Measurements from ENCODE around the gene SEC61B. TPM values are rescaled to one million over a fixed set of nuclear protein-coding genes. Genes with fewer than 3 reads are reported as not detected.
"Not testable (repeated sequence)": the region's sequence is repeated elsewhere in the genome, so short reads cannot be mapped to it uniquely, and the experiment has no call there.

Gene SEC61B
- total RNA-seq, 2 experiments from 2014 or later: 161 to 166 TPM

GRCh38 chr9:99196484-99196883, 25.6 kb upstream of the SEC61B start:
- H3K4me3 Mint-ChIP-seq; H3K27me3 Mint-ChIP-seq; H3K36me3 Mint-ChIP-seq; DNase-seq; H3K4me1 Mint-ChIP-seq (ENCODE audit: low read depth); H3K27ac Mint-ChIP-seq; H3K9me3 Mint-ChIP-seq; intact Hi-C loops (cut with micrococcal nuclease): not testable (repeated sequence)
- POLR2A ChIA-PET: interaction anchor here (1.5 kb wide), 1 partner anchor 8 kb away, joined by 4 read pairs; no protein-coding TSS in a partner anchor
- CTCF ChIA-PET: interaction anchor here (1.5 to 2.3 kb wide), 2 partner anchors 12 to 35 kb away, joined by 3 to 13 read pairs; no protein-coding TSS in a partner anchor

- H3K9me3 Mint-ChIP-seq: no peaks in the 10 kb centered on the region
- POLR2A ChIA-PET: interaction anchor here (1.5 kb wide), 1 partner anchor 9 kb away, joined by 4 read pairs; no protein-coding TSS in a partner anchor
- H3K27ac Mint-ChIP-seq: no peak overlapping the region
- no peak for DNase-seq
- intact Hi-C loops (cut with micrococcal nuclease): no loop called here
- H3K27me3 Mint-ChIP-seq: no peaks in the 10 kb centered on the region
- no peaks in the 10 kb centered on the region for H3K36me3 Mint-ChIP-seq
- no peaks in the 10 kb centered on the region for H3K4me1 Mint-ChIP-seq (ENCODE audit: low read depth)
- CTCF ChIA-PET: interaction anchor here (1.5 to 2.3 kb wide), 2 partner anchors 12 to 34 kb away, joined by 3 to 13 read pairs; no protein-coding TSS in a partner anchor
- no peak overlapping the region for H3K4me3 Mint-ChIP-seq
Observed at GRCh38 chr9:99197124-99197630, 24.9 kb upstream of the SEC61B start.

DNA sequence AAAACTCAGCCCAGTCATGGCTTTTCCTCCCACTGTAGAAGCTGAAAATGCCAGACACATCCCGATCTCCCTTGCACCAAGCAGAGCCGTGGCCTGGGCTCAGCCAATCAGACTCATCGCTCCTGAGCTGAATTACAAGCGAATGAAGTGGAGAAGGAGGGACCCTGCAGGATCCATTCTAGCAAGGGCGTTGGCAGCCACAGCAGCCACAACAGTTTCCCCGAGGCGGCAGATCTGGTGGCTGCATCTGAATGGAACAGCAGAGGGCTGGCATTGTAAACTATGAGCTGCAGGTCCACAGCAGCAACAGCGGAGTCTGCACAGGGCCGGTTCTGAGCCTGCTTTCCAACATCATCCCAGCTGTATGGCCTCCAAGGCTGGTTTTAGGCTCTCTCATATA, 24.1 kb upstream of the SEC61B start:
- ChIA-PET CTCF (interaction anchor here (2.3 kb wide), 1 partner anchor 13 kb away, joined by 13 read pairs; no protein-coding TSS in a partner anchor), POLR2A (interaction anchor here (1.5 kb wide), 1 partner anchor 9 kb away, joined by 4 read pairs; no protein-coding TSS in a partner anchor)
- H3K4me3 Mint-ChIP-seq: no peak overlapping the region
- H3K27me3 Mint-ChIP-seq: no peaks in the 10 kb centered on the region
- H3K36me3 Mint-ChIP-seq: no peaks in the 10 kb centered on the region
- intact Hi-C loops (cut with micrococcal nuclease): no loop called here
- H3K4me1 Mint-ChIP-seq (ENCODE audit: low read depth): no peaks in the 10 kb centered on the region
- no peak overlapping the region for H3K27ac Mint-ChIP-seq
- no peaks in the 10 kb centered on the region for H3K9me3 Mint-ChIP-seq
- no peak for DNase-seq

- Mint-ChIP-seq H3K36me3 (no peaks in the 10 kb centered on the region), H3K4me1 (ENCODE audit: low read depth) (no peaks in the 10 kb centered on the region), H3K9me3 (no peaks in the 10 kb centered on the region), H3K4me3 (no peak overlapping the region), H3K27me3 (no peaks in the 10 kb centered on the region), H3K27ac (no peak overlapping the region)
- DNase-seq: no peak
- CTCF ChIA-PET: no interaction called here
- POLR2A ChIA-PET: no interaction called here
- intact Hi-C loops (cut with micrococcal nuclease): no loop called here
Observed at GRCh38 chr9:99199938-99200539, 22.0 kb upstream of the SEC61B start.

DNA sequence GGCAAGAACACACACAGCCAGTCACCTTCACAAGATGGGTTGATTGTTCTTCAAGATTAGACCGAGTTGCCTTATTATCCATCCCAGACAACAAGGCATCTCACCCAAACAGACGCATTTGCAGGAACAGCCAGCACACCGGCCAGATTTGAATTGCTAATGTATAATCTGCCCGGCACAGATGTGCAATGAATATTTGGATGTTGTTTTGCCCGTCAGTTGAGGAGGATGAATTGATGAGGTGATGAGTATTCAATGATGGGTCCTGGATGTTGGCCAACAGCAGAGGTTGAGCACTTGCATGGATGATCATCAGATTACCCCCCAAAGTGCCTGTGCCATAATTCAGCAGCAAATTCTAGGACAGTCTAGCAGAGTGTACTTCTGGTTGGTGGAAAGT, 20.5 kb upstream of the SEC61B start:
- Mint-ChIP-seq H3K27me3 (no peaks in the 10 kb centered on the region), H3K36me3 (no peaks in the 10 kb centered on the region), H3K9me3 (peaks cover 9% of the 10 kb centered on the region), H3K27ac (no peak overlapping the region), H3K4me1 (ENCODE audit: low read depth) (no peaks in the 10 kb centered on the region), H3K4me3 (no peak overlapping the region)
- no peak for DNase-seq
- CTCF ChIA-PET: interaction anchor here (0.9 to 1.2 kb wide), 2 partner anchors 30 to 63 kb away, joined by 3 read pairs; no protein-coding TSS in a partner anchor
- POLR2A ChIA-PET: no interaction called here
- intact Hi-C loops (cut with micrococcal nuclease): no loop called here

DNA sequence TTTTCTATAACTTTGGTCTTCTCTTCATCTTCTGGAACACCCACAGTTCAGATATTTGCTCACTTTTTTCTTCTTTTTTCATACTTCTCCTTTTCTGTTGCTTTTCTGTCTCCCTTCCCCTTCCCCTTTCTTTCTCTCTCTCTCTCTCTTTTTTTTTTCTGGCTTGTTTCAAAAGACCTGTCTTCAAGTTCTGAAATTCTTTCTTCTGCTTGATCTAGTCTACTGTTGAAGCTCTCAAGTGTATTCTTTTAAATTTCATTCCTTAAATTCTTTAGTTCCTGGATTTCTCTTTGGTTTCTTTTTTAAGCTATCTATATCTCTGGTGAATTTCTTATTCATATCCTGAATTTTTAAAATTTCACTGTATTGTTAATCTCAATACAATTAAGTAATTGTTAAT, 11.5 kb upstream of the SEC61B start:
- H3K9me3 Mint-ChIP-seq: peaks cover 44% of the 10 kb centered on the region
- H3K4me1 Mint-ChIP-seq (ENCODE audit: low read depth): no peaks in the 10 kb centered on the region
- no peak overlapping the region for H3K27ac Mint-ChIP-seq
- DNase-seq: no peak
- ChIA-PET POLR2A (interaction anchor here (1.0 kb wide), 1 partner anchor 11 kb away, joined by 3 read pairs; the partner anchor contains the start of genes ALG2 and SEC61B), CTCF (interaction anchor here (0.7 kb wide), 1 partner anchor 1008 kb away, joined by 4 read pairs; no protein-coding TSS in a partner anchor)
- no peak overlapping the region for H3K4me3 Mint-ChIP-seq
- peaks cover 2% of the 10 kb centered on the region for H3K27me3 Mint-ChIP-seq
- intact Hi-C loops (cut with micrococcal nuclease): no loop called here
- H3K36me3 Mint-ChIP-seq: peaks cover 11% of the 10 kb centered on the region

- Mint-ChIP-seq H3K4me3 (no peak overlapping the region), H3K27ac (no peak overlapping the region), H3K4me1 (ENCODE audit: low read depth) (peaks cover under 1% of the 10 kb centered on the region), H3K36me3 (peaks cover 14% of the 10 kb centered on the region), H3K27me3 (peaks cover 2% of the 10 kb centered on the region), H3K9me3 (peaks cover 38% of the 10 kb centered on the region)
- DNase-seq: no peak
- ChIA-PET POLR2A (interaction anchor here (1.0 kb wide), 1 partner anchor 10 kb away, joined by 3 read pairs; the partner anchor contains the start of genes ALG2 and SEC61B), CTCF (interaction anchor here (2.4 kb wide), 1 partner anchor 27 kb away, joined by 8 read pairs; no protein-coding TSS in a partner anchor)
- intact Hi-C loops (cut with micrococcal nuclease): no loop called here
Observed at GRCh38 chr9:99211746-99212145, 10.3 kb upstream of the SEC61B start.

DNA sequence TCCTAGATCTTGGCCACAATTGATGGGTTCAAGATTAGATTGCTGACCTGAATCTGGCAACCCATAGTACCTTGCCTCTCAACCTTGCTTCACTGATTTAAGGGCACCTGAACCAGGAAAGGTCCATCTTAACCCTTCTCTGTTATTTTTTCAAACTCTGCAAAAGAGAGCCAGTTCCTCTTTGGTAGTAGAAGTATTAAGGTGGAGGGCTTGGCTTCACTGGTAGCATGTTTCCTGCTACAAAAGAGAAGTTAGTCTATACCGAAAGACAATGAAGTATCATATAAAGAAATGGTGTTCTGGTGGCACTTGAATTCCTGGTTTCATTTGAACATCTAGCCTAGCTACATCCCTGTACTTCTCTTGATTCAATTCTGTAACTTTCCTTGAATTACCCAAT, 8.9 kb upstream of the SEC61B start:
- ChIA-PET CTCF (interaction anchor here (0.6 to 2.4 kb wide), 4 partner anchors 18 to 113 kb away, joined by 3 to 8 read pairs (median 4); no protein-coding TSS in a partner anchor), POLR2A (interaction anchor here (1.2 kb wide), 1 partner anchor 9 kb away, joined by 5 read pairs; the partner anchor contains the start of genes ALG2 and SEC61B)
- no peak overlapping the region for H3K4me3 Mint-ChIP-seq
- intact Hi-C loops (cut with micrococcal nuclease): no loop called here
- no peak overlapping the region for H3K27ac Mint-ChIP-seq
- no peak for DNase-seq
- H3K4me1 Mint-ChIP-seq (ENCODE audit: low read depth): peaks cover 11% of the 10 kb centered on the region
- H3K27me3 Mint-ChIP-seq: peaks cover 2% of the 10 kb centered on the region
- H3K9me3 Mint-ChIP-seq: peaks cover 25% of the 10 kb centered on the region
- H3K36me3 Mint-ChIP-seq: peaks cover 29% of the 10 kb centered on the region

DNA sequence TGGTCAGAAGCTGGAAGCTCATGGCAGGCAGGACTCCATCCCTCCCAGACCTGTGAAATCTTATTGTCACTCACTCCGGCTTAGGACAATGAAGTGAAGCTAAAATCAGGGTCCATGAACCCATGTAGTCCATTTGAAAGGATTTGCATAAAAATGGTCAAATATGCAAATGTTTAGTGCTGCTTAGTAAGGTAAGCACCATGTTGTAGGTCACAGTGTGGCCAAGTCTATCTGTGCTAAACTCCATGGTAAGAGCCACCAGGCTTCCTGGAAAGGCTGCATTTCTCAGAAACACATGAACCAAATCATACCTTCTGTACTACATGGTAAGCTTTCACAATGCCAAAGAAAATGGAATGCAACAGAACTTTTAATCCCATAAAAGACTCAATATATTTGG, 6.0 kb upstream of the SEC61B start:
- CTCF ChIA-PET: interaction anchor here (2.0 kb wide), 1 partner anchor 31 kb away, joined by 6 read pairs; no protein-coding TSS in a partner anchor
- H3K36me3 Mint-ChIP-seq: peaks cover 43% of the 10 kb centered on the region
- H3K4me1 Mint-ChIP-seq (ENCODE audit: low read depth): peaks cover 34% of the 10 kb centered on the region
- POLR2A ChIA-PET: no interaction called here
- no peaks in the 10 kb centered on the region for H3K27me3 Mint-ChIP-seq
- intact Hi-C loops (cut with micrococcal nuclease): no loop called here
- peaks cover 6% of the 10 kb centered on the region for H3K9me3 Mint-ChIP-seq
- H3K4me3 Mint-ChIP-seq: no peak overlapping the region
- no peak overlapping the region for H3K27ac Mint-ChIP-seq
- no peak for DNase-seq

DNA sequence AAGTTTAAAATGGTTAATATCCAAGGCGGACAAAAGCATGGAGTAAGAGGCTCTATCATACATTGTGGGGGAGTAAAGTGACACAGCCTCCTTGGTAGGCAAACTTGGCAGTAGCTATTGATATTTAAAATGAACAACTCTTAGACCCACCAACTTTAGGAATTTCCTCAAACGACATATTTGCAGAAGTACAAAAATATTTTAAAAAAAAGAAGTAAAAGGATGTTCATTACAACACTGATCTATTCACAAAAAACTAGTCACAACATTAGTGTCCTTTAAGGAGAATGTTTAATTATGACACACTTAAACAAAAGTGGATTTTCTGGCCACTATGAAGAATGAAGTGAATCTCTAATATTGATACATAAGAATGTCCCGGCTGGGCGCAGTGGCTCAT, 2.1 kb upstream of the SEC61B start:
- Mint-ChIP-seq H3K9me3 (no peaks in the 10 kb centered on the region), H3K36me3 (peaks cover 51% of the 10 kb centered on the region), H3K4me3 (peak overlapping the region; percentile 49), H3K27me3 (no peaks in the 10 kb centered on the region), H3K27ac (no peak overlapping the region), H3K4me1 (ENCODE audit: low read depth) (peaks cover 58% of the 10 kb centered on the region)
- ChIA-PET POLR2A (no interaction called here), CTCF (interaction anchor here (1.0 to 2.6 kb wide), 4 partner anchors 12 to 57 kb away, joined by 3 to 18 read pairs (median 5); no protein-coding TSS in a partner anchor)
- DNase-seq: no peak
- intact Hi-C loops (cut with micrococcal nuclease): no loop called here

DNA sequence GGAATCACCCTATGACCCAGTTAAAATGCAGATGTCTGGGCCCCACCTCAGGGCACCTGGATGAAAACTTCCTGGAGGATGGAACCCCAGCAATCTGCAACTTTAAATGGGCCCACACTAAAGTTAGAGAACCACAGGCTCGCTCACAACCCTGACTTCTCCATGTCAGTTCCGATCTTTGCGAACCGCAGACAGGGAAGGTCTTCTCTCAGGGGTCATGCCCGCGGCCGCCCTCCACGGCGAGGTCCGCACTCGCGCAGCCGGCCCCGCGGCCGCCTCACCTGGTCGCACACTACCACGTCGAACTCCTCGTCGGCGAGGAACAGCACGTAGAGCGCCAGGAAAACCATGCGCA, 839 bp upstream of the SEC61B start:
- Mint-ChIP-seq H3K27me3 (no peaks in the 10 kb centered on the region), H3K4me1 (ENCODE audit: low read depth) (peaks cover 66% of the 10 kb centered on the region), H3K27ac (peak overlapping the region; percentile 78), H3K4me3 (peak overlapping the region; percentile 97), H3K36me3 (peaks cover 51% of the 10 kb centered on the region), H3K9me3 (no peaks in the 10 kb centered on the region)
- ChIA-PET CTCF (interaction anchor here (0.6 to 3.1 kb wide), 3 partner anchors 11 to 246 kb away, joined by 4 to 32 read pairs (median 16); no protein-coding TSS in a partner anchor), POLR2A (interaction anchor here (0.9 to 1.9 kb wide), 6 partner anchors 10 to 35 kb away, joined by 3 to 9 read pairs (median 5); no protein-coding TSS in a partner anchor)
- no peak for DNase-seq
- intact Hi-C loops (cut with micrococcal nuclease): no loop called here

Data from activated CD4-positive, alpha-beta memory T cell treated with anti-CD3 and anti-CD28 coated beads for 36 hours (primary cell).